HG03457 (cell line): ENCODE data around the gene GMCL2.

ENCODE experiments used
- ATAC-seq: cut with Tn5 transposase; IDR thresholded peaks from one replicate; pipeline ENCODE4 v1.9.1; 2021; ENCODE audit warnings: moderate number of reproducible peaks; ENCODE audit not compliant: unreplicated experiment

GMCL2 gene

GRCh38 chr5:178191661-178192060, 4.5 kb upstream of the GMCL2 start:
- ATAC-seq = no peak

DNA sequence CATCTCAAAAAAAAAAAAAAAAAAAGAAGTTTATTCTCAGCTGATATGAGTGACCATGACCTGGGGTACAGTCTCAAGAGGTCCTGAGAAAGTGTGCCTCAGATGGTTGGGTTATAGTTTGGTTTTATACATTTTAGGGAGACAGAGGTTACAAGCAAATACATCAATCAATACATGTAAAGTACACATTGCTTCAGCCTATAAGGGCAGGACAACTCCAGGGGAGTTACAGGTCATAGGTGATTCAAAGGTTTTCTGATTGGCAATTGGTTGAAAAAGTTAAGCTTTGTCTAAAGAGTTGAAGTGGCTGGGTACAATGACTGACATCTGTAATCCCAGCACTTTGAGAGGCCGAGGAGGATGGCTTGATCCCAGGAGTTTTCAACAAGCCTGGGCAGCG, 2.3 kb upstream of the GMCL2 start:
- ATAC-seq = no peak

DNA sequence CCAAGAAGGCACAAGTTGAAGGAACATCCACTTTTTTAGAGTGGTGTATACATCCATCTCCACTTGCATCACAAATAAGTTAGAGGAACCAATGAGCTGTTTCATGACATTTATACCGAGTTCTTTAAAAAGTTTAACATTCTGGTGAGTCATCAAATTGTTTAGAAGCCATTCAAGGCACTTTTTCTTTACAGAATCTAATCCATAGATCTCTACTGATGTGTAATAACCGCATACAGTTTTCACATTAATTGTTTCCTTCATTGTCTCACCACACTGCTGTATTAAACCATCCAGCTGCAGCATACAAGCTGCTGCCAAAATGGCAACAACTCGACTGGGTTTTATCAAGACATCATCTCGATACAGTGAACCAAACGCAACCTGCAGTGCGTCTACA, 744 bp downstream of the GMCL2 start:
- no peak for ATAC-seq

- no peak for ATAC-seq
Measured at GRCh38 chr5:178182158-178182876, 4.9 kb downstream of the GMCL2 start.

GRCh38 chr5:178180141-178180863, 6.9 kb downstream of the GMCL2 start:
- no peak for ATAC-seq

GRCh38 chr5:178177569-178177968, 9.6 kb downstream of the GMCL2 start:
- no peak for ATAC-seq

GRCh38 chr5:178176791-178177190, 10.4 kb downstream of the GMCL2 start:
- no peak for ATAC-seq

DNA sequence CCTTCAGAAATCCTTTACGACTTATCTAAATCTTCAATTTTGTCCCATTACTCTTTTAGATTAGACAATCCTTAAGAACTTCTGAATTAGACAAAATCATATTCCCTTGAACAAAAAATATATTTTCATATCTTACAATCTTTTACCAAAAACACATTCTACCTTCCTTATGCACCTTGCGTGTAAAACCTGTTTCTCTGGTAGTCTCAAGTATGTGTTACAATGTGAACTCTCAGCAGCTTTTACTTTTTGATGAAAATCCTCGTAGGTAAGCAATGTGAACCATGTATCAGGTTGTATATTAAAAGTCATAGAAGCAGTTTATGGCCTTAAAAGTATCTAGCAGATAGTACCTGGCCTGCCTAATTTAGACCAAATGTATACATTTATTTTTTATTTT, 12.7 kb downstream of the GMCL2 start:
- ATAC-seq = no peak

GRCh38 chr5:178170455-178170854, 16.7 kb downstream of the GMCL2 start:
- no peak for ATAC-seq

- no peak for ATAC-seq
Measured at GRCh38 chr5:178165581-178165980, 21.6 kb downstream of the GMCL2 start.

GRCh38 chr5:178163772-178164735, 23.1 kb downstream of the GMCL2 start:
- peak; percentile 95 for ATAC-seq

DNA sequence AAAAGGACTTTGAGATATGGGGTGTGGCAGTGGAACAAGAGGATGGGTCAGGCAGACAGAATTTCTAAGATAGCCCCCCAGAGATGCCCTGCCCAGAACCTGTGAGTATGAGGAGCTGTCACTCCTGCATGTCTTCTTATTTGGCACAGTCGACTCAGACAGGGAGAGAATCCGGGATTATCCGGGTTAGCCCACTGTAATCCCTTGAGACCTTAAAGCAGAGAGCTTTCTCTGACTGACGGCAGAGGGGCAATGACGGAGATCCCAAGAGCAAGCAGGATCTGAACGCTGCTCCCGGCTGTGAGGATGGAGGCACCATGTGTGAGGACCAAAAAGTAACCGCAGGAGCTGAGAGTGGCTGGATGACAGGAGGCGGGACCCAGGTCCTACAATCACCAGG, 24.7 kb downstream of the GMCL2 start:
- ATAC-seq = no peak

- no peak for ATAC-seq
Measured at GRCh38 chr5:178160176-178160575, 27.0 kb downstream of the GMCL2 start.

- no peak for ATAC-seq
Measured at GRCh38 chr5:178155065-178155464, 32.1 kb downstream of the GMCL2 start.

DNA sequence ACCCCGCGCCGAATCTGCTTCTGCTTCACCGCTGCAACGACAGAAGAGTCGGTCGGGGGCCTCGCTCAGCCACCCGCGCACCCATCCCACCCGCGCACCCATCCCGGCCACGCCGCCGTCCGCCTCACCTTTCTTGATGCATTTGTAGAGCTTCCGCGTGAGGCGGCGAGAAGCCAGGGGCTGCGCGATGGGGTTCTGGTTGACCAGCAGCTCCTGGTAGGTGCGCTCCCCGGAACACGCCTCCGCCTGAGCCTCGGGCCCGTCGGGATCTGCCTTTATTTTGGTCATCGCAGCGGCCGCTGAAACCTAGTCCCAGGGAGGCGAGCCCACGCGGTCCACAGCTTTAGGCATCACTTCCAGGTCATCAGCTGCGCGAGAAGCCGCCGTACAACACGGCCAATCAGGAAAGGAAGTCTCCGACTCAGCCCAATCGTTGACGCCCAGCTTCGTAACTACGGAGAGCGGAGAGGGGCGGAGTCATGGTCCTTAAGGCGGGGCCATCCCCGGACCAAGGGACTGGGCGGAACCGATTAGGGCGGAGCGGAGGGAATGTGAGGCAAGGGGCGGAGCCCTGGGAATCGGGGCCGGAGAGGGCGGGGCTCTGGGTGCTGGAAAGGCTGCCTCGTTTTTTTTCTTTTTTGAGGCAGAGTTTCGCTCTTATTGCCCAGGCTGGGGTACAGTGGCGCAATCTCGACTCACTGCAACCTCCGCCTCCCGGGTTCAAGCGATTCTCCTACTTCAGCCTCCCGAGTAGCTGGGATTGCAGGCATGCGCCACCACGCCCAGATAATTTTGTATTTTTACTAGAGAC, 33.4 kb downstream of the GMCL2 start, which contains the start of gene NHP2:
Gene NHP2, minus strand, starts transcription at position 356 of the 811 bp plus-strand sequence. Its CDS starts 68 bp downstream, at position 288.
- peak; percentile 94 for ATAC-seq

DNA sequence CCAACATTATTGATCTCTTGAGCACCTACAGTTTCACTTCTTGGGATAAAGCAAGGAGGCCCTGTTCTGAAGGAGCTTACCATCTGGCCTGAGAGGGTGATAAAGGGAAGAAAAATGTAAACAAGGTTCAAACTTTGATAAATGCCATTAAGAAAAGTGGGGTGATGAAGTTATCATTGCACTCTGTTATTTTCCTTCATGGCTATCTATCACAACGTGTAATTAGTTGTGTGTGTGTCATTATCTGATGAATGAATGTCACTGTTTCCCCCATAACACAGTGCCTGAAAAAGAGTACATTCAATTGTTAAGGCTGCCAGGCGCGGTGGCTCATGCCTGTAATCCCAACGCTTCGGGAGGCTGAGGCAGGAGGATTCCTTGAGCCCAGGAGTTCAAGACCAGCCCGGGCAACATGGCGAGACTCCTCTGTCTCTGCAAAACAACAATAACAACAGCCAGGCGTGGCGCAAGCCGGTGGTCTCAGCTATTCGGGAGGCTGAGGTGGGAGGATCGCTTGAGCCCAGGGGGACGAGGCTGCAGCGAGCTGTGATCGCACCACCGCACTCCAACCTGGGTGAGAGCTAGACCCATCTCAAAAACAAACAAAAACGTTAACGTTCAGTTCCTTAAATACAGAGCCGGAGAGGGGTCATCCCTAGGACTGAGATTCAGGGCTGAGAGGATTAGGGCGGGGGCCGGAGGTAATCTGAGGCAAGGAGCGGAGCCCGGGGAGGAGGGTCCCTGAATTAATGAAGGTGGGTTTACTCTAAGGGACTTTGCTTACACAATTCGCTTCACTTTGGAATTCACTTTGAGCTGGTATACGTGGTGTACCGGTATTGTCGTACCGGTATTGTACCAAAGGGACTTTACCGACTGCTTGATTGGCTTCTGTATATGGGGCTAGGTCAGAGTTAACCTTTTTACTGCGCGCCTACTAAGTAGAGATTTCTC, 34.4 kb downstream of the GMCL2 start:
- no peak for ATAC-seq

GRCh38 chr5:178150977-178151734, 36.0 kb downstream of the GMCL2 start:
- no peak for ATAC-seq

DNA sequence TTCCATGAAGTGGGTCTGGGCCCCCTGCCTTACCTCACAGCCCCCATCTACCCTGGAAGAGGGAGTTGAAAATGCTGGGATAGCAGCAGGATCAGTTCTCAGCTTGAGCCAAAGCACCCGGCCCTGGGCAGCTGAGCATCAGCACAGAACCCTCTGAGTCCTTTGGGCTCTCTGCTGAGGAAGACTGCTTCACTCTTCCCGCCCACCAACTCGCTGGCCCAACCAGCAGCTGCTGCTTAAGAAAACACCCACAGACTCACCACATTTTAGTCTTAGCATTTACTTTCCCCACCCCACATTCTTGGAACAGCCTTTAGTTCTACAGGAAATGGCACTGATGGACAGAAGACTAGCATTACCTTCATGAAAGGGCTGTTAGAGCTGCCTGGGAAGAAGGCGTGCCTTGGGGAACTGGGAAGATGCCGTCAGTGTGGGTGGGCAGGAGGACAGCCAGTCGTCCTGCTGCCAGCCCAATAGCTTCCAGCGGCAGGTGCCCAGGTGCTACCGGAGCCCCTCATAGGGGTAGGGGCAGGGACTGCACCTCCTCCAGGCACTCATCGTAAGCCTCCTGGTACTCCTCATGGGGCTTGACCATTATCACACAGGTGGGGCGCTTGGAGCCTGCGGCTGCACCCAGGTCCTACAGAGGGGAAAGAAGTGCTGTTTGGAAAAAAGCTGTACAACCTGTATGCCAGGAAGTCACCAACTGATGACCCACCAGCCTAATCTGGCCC, 37.8 kb downstream of the GMCL2 start:
- ATAC-seq = no peak
